ENCODE data around the gene MYO16. TPM values are rescaled to one million over a fixed set of nuclear protein-coding genes. Genes with fewer than 3 reads are reported as not detected.
"Not testable (repeated sequence)": the region's sequence is repeated elsewhere in the genome, so short reads cannot be mapped to it uniquely, and the experiment has no call there.

The MYO16 gene
- total RNA-seq, 1 donor from 2014 or later = 0.20 TPM

- no peak for DNase-seq (ENCODE audit: low spot score)
Measured at GRCh38 chr13:108742701-108743451, 113.5 kb downstream of the MYO16 start.

GRCh38 chr13:108743522-108743921 lies 114.1 kb downstream of the MYO16 start:
- DNase-seq (ENCODE audit: low spot score) = no peak

GRCh38 chr13:108747843-108748242 lies 118.4 kb downstream of the MYO16 start:
- DNase-seq (ENCODE audit: low spot score) = no peak

DNA sequence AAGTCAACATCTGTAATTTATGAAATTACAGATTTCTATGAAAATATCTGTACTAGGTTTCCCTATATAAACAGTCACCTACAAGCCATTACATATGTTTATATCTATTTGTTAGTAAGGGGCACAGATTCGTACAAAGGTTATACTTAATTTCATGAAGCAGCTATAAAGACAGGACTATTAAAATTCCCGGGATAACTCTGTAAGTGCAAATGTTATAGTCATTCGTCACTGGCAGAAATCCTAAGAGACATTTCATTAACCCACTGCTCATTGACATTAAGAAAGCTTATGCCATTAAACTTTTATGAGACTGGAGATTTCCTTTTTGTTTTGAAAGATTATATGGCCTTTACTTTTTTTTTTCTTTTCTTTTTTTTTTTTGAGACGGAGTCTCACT lies 122.9 kb downstream of the MYO16 start:
- no peak for DNase-seq (ENCODE audit: low spot score)

DNA sequence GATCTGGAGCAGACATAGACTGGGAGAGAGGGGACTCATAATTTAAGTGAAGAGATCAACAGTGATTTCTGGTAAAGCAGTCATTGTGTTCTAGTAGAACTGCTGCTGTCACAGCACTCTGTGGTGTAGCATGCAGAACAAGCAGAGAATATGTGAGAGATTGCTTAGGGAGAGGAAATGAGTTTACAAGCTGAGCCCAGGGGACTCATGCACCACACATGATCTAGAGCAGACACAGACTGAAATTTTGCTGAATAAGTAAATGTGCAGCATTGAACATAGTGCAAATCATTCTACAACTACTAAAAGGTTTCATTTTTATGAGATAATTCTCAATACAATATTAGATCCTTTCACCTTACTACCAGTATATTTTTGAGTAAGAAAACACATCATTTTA lies 125.7 kb downstream of the MYO16 start:
- DNase-seq (ENCODE audit: low spot score) = no peak

GRCh38 chr13:108760129-108760528 lies 130.7 kb downstream of the MYO16 start:
- DNase-seq (ENCODE audit: low spot score) = no peak

DNA sequence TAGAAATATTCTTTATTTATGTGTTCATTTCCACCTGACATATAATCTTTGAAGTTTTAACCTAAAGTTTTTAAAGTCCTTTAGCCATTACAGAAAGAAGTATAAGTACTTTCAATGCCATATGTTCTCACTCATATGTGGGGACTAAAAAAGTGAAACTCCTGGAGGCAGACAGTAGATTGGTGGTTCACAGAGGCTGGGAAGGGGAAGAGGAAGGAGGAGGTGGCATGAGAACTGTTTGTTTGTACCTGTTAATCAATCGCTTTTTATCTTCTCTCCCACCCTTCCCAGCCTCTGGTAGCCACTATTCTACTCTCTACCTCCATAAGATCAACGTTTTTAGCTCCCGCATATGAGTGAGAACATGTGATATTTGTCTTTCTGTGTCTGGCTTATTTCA lies 131.1 kb downstream of the MYO16 start:
- DNase-seq (ENCODE audit: low spot score) = no peak

DNA sequence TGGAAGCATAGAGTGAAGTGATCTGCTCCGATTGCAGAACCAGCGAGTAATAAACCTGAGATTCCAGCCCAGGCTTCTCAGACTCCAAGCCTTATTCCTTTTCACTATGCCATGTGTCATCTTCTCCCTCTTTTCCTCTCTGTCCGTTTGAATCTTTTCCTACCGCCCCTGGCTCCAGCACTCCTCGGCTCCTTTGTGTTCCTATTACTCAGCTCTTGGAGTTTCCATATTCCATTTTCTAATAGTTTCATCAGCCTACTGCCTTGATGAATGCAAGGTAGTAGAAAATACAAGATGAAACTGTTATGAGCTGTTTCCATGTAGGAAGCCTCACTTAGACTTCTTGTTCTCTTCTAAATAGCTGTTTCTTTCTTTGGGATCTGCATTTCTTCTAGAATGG lies 138.6 kb downstream of the MYO16 start:
- DNase-seq (ENCODE audit: low spot score) = no peak

DNA sequence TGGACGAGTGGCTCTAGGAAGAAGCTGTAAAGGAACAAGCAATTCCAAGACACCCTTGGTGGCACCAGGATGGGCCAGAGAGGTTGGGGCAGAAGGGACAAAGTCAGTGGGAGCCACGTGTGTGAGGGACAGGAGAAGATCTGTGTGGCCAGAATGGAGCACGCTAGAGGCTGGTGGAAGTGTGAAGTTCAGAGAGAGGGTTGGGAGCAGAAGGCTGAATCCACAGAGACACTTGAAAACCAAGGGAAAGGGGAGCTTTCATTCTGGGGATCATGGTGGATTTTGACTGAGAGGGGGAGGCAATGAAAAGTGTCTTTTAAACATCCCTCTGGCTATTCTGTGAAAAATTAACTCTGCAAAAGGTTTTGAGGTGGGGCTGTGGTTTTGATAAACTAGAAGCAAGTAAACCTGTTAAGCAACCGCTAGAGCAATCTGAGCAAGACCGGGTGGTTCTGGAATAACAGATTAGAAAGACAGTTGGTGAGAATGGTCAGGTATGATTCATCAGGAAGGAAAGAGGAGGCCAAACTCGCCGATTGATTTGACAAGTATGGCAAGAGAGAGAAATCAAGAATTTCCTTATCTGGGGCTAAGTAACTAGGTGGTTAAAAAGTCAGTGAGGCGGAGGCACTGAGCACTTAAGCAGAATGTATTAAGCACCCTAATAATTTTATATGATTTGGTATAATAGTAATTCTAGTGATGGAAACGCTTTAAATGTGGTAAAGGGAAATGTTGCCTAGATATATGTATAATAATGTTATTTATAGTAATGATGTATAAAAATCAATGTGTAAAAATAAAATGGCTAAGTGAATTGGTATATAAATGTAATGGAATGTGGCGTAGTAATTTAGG lies 140.0 kb downstream of the MYO16 start:
- peak; percentile 69 for DNase-seq (ENCODE audit: low spot score)

GRCh38 chr13:108775597-108775996 lies 146.2 kb downstream of the MYO16 start:
- DNase-seq (ENCODE audit: low spot score) = no peak

- DNase-seq (ENCODE audit: low spot score) = no peak
Measured at GRCh38 chr13:108776650-108777049, 147.2 kb downstream of the MYO16 start.

GRCh38 chr13:108777421-108778420 lies 148.3 kb downstream of the MYO16 start:
- no peak for DNase-seq (ENCODE audit: low spot score)

DNA sequence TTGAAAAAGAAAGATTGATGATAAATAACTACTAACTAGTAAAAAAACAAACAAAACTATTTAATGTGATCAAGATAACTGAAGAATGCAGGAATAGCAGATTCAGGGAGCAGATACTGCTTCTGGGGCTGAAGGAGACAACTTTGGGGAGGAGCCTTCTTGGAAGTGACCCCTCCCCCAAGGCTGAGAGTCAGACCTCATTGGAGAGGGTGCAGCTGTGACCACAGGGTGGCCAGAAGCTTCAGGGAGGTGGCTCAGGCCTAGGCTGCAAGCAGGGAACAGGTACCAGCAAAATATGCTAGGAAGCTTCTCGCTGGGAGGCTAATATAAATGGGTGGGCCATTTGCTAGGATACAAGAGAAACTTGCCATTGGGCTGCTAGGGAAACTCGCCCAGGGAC lies 149.9 kb downstream of the MYO16 start:
- no peak for DNase-seq (ENCODE audit: low spot score)

- no peak for DNase-seq (ENCODE audit: low spot score)
Measured at GRCh38 chr13:108780706-108781105, 151.3 kb downstream of the MYO16 start.

GRCh38 chr13:108781312-108781711 lies 151.9 kb downstream of the MYO16 start:
- no peak for DNase-seq (ENCODE audit: low spot score)

DNA sequence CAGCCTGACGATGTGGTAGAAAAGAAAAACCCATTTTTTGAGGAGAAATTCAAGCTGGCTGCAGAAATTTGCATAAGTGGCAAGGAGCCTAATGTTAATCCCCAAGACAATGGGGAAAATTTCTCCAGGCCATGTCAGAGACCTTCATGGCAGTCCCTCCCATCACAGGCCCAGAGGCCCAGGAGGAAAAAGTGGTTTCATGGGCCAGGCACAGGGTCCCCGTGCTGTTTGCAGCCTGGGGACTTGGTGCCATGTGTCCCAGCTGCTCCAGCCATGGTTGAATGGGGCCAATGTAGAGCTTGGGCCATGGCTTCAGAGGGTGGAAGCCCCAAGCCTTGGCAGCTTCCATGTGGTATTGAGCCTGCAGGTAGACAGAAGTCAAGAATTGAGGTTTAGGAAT lies 153.1 kb downstream of the MYO16 start:
- not testable (repeated sequence) for DNase-seq (ENCODE audit: low spot score)

- no peak for DNase-seq (ENCODE audit: low spot score)
Measured at GRCh38 chr13:108785844-108786243, 156.4 kb downstream of the MYO16 start.

GRCh38 chr13:108786456-108787200 lies 157.2 kb downstream of the MYO16 start:
- no peak for DNase-seq (ENCODE audit: low spot score)

DNA sequence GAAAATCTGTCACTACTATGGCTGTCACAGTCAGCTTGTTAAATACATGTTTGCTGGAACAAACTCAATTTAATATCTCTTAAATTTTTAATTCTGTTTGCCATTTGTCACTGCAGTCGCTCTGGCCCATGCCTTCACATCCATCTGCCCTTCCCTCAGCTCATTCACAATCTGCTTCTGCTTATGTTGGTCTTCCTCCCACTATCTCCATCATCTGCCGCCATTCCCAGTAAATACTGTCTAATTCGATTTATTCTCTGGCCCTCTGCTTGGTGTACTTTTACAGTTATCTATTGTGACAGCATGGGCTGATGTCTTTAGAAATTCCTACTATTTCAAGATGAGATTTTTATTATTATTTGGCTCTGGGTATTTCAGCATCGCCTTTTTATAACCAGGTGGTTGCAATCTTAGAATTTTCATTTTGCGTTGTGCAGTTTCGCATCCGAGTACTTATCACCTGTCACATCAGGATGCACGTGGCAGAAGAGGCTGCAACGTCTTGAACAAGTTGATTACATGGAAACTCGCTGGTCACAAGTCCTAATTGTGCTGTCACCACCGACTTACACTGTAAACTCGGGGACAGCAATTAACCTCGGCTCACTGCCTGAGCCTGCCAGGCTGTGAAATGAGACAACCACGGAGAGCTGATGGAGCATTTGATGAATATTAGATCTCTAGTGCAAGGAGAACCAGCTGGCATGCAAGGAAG lies 158.4 kb downstream of the MYO16 start:
- no peak for DNase-seq (ENCODE audit: low spot score)

DNA sequence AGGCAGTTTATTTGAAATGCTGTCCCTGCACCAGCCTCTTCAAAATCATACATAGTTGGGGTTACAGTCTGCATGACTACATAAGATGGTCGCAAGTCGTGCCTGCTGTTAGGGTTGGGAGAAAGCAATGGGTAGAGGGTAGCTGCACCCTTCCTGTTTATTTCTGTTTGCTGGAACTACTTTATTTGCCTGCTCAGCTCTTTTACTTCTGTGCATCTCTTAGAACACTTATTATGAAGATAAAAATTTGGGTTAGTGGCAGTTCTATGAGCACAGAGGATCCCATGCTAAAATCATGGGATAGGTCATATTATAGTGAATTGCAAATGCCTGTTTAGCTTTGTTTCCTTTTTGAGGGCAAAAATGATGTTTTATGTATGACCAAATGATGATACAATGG lies 160.1 kb downstream of the MYO16 start:
- no peak for DNase-seq (ENCODE audit: low spot score)
